GM19193 (cell line): ENCODE results near the gene GALNS.

ENCODE experiments used
- POLR2A ChIP-seq: IDR thresholded peaks from 4 replicates; pipeline ENCODE4 v1.6.1; 2011; ENCODE audit not compliant: insufficient read depth, insufficient read length; ENCODE audit errors: extremely low read depth

Gene GALNS

GRCh38 chr16:88856122-88856827, 472 bp downstream of the GALNS start:
- TF ChIP-seq POLR2A = no peak

GRCh38 chr16:88855736-88856121, 1.0 kb downstream of the GALNS start:
- TF ChIP-seq POLR2A = no peak

GRCh38 chr16:88855176-88855575, 1.6 kb downstream of the GALNS start:
- no peak for TF ChIP-seq POLR2A

GRCh38 chr16:88854306-88855111, 2.2 kb downstream of the GALNS start:
- no peak for TF ChIP-seq POLR2A

GRCh38 chr16:88853325-88853941, 3.3 kb downstream of the GALNS start:
- TF ChIP-seq POLR2A = no peak

- TF ChIP-seq POLR2A = no peak
Observed at GRCh38 chr16:88851616-88852015, 5.1 kb downstream of the GALNS start.

GRCh38 chr16:88850531-88851199, 6.1 kb downstream of the GALNS start:
- no peak for TF ChIP-seq POLR2A

GRCh38 chr16:88848557-88848956, 8.2 kb downstream of the GALNS start:
- TF ChIP-seq POLR2A = no peak

GRCh38 chr16:88847654-88848053, 9.1 kb downstream of the GALNS start:
- no peak for TF ChIP-seq POLR2A

GRCh38 chr16:88846088-88846487, 10.7 kb downstream of the GALNS start:
- TF ChIP-seq POLR2A = no peak

GRCh38 chr16:88844419-88845036, 12.2 kb downstream of the GALNS start:
- no peak for TF ChIP-seq POLR2A

GRCh38 chr16:88843256-88843655, 13.5 kb downstream of the GALNS start:
- TF ChIP-seq POLR2A = no peak

- TF ChIP-seq POLR2A = no peak
Observed at GRCh38 chr16:88842806-88843205, 13.9 kb downstream of the GALNS start.

- TF ChIP-seq POLR2A = no peak
Observed at GRCh38 chr16:88842308-88842756, 14.4 kb downstream of the GALNS start.
